Activated naive CD4-positive, alpha-beta T cell treated with anti-CD3 and anti-CD28 coated beads for 36 hours (primary cell): ENCODE results near the gene SLC11A1. TPM values are rescaled to one million over a fixed set of nuclear protein-coding genes. Genes with fewer than 3 reads are reported as not detected.

Experiments used
- CTCF ChIA-PET: fragments of 350-600 bp; sonication (Branson Sonifier 250); formaldehyde crosslinking; loops from one replicate; lab custom pipeline; 2021; ENCODE audit warnings: antibody characterized with exemption; lab: Charles Lee
- DNase-seq: peaks from one replicate; pipeline ENCODE4 v3.0.0-alpha.2; 2020
- H3K27ac Mint-ChIP-seq: one replicate; pipeline ENCODE4 v1.8.0; 2021; ENCODE audit warnings: mild to moderate bottlenecking, mixed read lengths
- H3K27me3 Mint-ChIP-seq: one replicate; pipeline ENCODE4 v1.8.0; 2021; ENCODE audit warnings: low read depth, mixed read lengths
- H3K36me3 Mint-ChIP-seq: one replicate; pipeline ENCODE4 v1.8.0; 2021; ENCODE audit warnings: low read depth, mixed read lengths
- H3K4me1 Mint-ChIP-seq: one replicate; pipeline ENCODE4 v1.8.0; 2021; ENCODE audit warnings: low read depth, mixed read lengths
- H3K4me3 Mint-ChIP-seq: one replicate; pipeline ENCODE4 v1.8.0; 2021; ENCODE audit warnings: mild to moderate bottlenecking, moderate library complexity, mixed read lengths
- H3K9me3 Mint-ChIP-seq: one replicate; pipeline ENCODE4 v1.8.0; 2021; ENCODE audit warnings: mixed read lengths
- intact Hi-C: fragments of 100-400 bp; cut with micrococcal nuclease; formaldehyde crosslinking; loops from one replicate; pipeline ENCODE4 v1.15.1; 2023
- total RNA-seq, 2 experiments: library from RNA; stranded (reverse); gene quantifications; one replicate each; pipeline ENCODE4 v1.2.3, GENCODE V29; 2021

The SLC11A1 gene
- total RNA-seq, 2 experiments from 2014 or later: not detected

- no peak for DNase-seq
- no peaks in the 10 kb centered on the region for H3K27me3 Mint-ChIP-seq
- no peak overlapping the region for H3K27ac Mint-ChIP-seq
- no peaks in the 10 kb centered on the region for H3K36me3 Mint-ChIP-seq
- CTCF ChIA-PET: interaction anchor here (1.5 kb wide), 1 partner anchor 26 kb away, joined by 3 read pairs; no protein-coding TSS in a partner anchor
- intact Hi-C loops: loop anchor here (5.0 kb wide), 2 partner anchors 52 to 77 kb away; partner anchors contain the start of gene TMBIM1
- H3K4me3 Mint-ChIP-seq: no peak overlapping the region
- H3K9me3 Mint-ChIP-seq: no peaks in the 10 kb centered on the region
- peaks cover 13% of the 10 kb centered on the region for H3K4me1 Mint-ChIP-seq
Observed at GRCh38 chr2:218369330-218369729, 12.7 kb upstream of the SLC11A1 start.

DNA sequence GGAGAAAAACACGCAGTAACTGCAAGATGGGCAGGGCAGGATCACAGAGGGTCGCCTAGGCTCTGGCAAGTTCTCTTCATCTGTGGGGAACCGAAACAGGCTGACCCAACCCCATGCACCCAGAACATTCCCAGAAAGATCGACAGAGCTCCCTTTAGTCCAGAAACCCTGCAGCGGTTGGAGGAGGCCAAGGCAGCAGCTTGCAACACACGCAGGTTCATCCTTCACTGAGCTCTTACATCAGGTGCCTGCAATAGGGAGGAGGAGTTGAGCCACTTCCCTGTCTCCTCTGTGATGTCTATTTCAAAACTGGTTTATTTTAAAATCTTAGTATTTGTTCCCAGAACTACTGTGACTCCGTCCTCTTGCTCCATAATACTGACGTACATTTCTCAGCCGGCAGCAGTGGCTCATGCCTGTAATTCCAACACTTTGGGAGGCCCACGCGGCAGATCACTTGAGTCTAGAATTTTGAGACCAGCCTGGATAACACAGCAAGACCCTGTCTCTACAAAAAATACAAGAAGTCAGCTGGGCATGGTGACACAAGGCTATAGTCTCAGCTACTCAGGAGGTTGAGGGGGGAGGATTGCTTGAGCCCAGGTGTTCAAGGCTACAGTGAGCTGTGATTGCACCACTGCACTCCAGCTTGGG is 11.5 kb upstream of the SLC11A1 start:
- CTCF ChIA-PET: interaction anchor here (0.7 to 1.5 kb wide), 2 partner anchors 25 to 68 kb away, joined by 3 read pairs; no protein-coding TSS in a partner anchor
- H3K4me1 Mint-ChIP-seq: peaks cover 13% of the 10 kb centered on the region
- H3K4me3 Mint-ChIP-seq: no peak overlapping the region
- H3K9me3 Mint-ChIP-seq: no peaks in the 10 kb centered on the region
- H3K27me3 Mint-ChIP-seq: no peaks in the 10 kb centered on the region
- DNase-seq: no peak
- no peaks in the 10 kb centered on the region for H3K36me3 Mint-ChIP-seq
- H3K27ac Mint-ChIP-seq: no peak overlapping the region
- intact Hi-C loops: no loop called here

DNA sequence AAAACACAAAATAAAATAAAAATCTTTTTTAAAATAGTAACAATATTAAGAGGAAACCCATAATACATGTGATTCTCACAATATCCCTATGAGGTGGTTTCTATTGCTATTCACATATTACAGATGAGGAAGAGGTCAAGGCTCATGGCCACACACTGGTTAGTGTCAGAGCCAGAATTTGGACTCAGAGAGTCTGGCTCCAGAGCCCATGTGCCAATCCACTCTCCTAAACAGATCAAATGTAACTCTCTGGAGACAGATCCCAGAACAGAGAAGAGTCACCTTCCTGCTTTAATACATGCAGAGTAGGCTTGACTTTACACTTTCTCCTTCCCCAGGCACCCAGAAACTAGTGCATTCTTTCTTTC is 10.1 kb upstream of the SLC11A1 start:
- CTCF ChIA-PET: no interaction called here
- Mint-ChIP-seq H3K27me3 (no peaks in the 10 kb centered on the region), H3K4me1 (peaks cover 13% of the 10 kb centered on the region), H3K9me3 (no peaks in the 10 kb centered on the region), H3K4me3 (no peak overlapping the region), H3K36me3 (no peaks in the 10 kb centered on the region), H3K27ac (no peak overlapping the region)
- no peak for DNase-seq
- intact Hi-C loops: no loop called here

- CTCF ChIA-PET: no interaction called here
- H3K36me3 Mint-ChIP-seq: no peaks in the 10 kb centered on the region
- H3K27me3 Mint-ChIP-seq: no peaks in the 10 kb centered on the region
- no peaks in the 10 kb centered on the region for H3K4me1 Mint-ChIP-seq
- no peak overlapping the region for H3K4me3 Mint-ChIP-seq
- H3K9me3 Mint-ChIP-seq: no peaks in the 10 kb centered on the region
- no peak for DNase-seq
- H3K27ac Mint-ChIP-seq: no peak overlapping the region
- intact Hi-C loops: no loop called here
Observed at GRCh38 chr2:218374795-218375194, 7.3 kb upstream of the SLC11A1 start.

- H3K36me3 Mint-ChIP-seq: no peaks in the 10 kb centered on the region
- no peak for DNase-seq
- intact Hi-C loops: no loop called here
- no peak overlapping the region for H3K4me3 Mint-ChIP-seq
- H3K27ac Mint-ChIP-seq: no peak overlapping the region
- no peaks in the 10 kb centered on the region for H3K27me3 Mint-ChIP-seq
- H3K9me3 Mint-ChIP-seq: no peaks in the 10 kb centered on the region
- H3K4me1 Mint-ChIP-seq: no peaks in the 10 kb centered on the region
- CTCF ChIA-PET: no interaction called here
Observed at GRCh38 chr2:218375212-218375611, 6.9 kb upstream of the SLC11A1 start.

- Mint-ChIP-seq H3K4me1 (no peaks in the 10 kb centered on the region), H3K27me3 (no peaks in the 10 kb centered on the region), H3K36me3 (no peaks in the 10 kb centered on the region), H3K9me3 (no peaks in the 10 kb centered on the region), H3K27ac (no peak overlapping the region), H3K4me3 (no peak overlapping the region)
- no peak for DNase-seq
- CTCF ChIA-PET: no interaction called here
- intact Hi-C loops: no loop called here
Observed at GRCh38 chr2:218378053-218378452, 4.0 kb upstream of the SLC11A1 start.

DNA sequence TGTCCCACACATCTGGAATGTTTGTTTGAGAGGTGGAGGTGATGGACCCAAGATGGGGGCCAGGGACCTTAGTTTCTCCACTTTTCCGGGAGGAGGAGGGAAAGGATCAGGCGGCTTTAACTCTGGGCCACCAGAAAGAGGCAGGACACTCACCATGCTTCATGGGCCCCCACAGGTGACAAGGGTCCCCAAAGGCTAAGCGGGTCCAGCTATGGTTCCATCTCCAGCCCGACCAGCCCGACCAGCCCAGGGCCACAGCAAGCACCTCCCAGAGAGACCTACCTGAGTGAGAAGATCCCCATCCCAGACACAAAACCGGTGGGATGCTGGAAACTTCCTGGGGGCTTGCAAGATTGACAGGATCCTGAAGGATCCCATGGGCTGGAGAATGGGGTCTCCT is 712 bp downstream of the SLC11A1 start:
- intact Hi-C loops: no loop called here
- no peak overlapping the region for H3K27ac Mint-ChIP-seq
- no peaks in the 10 kb centered on the region for H3K27me3 Mint-ChIP-seq
- CTCF ChIA-PET: no interaction called here
- H3K4me3 Mint-ChIP-seq: no peak overlapping the region
- DNase-seq: no peak
- no peaks in the 10 kb centered on the region for H3K9me3 Mint-ChIP-seq
- no peaks in the 10 kb centered on the region for H3K36me3 Mint-ChIP-seq
- H3K4me1 Mint-ChIP-seq: peaks cover 5% of the 10 kb centered on the region

- intact Hi-C loops: no loop called here
- no peak overlapping the region for H3K27ac Mint-ChIP-seq
- H3K36me3 Mint-ChIP-seq: no peaks in the 10 kb centered on the region
- CTCF ChIA-PET: no interaction called here
- no peak overlapping the region for H3K4me3 Mint-ChIP-seq
- H3K9me3 Mint-ChIP-seq: no peaks in the 10 kb centered on the region
- H3K4me1 Mint-ChIP-seq: peaks cover 5% of the 10 kb centered on the region
- DNase-seq: no peak
- H3K27me3 Mint-ChIP-seq: no peaks in the 10 kb centered on the region
Observed at GRCh38 chr2:218383892-218384519, 1.9 kb downstream of the SLC11A1 start.

DNA sequence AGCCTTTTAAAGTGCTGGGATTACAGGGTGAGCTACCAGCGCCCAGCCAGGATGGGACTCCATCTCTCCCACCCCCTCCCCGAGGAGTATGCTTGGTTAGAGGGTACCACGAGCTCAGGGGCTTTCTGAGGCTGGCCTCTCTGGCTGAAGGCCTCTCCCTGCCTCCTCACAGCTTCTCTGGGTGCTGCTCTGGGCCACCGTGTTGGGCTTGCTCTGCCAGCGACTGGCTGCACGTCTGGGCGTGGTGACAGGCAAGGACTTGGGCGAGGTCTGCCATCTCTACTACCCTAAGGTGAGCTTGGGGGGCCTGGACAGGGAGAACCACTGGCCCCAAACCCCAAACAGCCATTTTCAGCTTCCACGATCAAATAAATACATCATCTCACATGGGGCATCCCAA is 2.9 kb downstream of the SLC11A1 start:
- Mint-ChIP-seq H3K4me1 (peaks cover 5% of the 10 kb centered on the region), H3K27me3 (no peaks in the 10 kb centered on the region), H3K27ac (no peak overlapping the region), H3K36me3 (no peaks in the 10 kb centered on the region), H3K9me3 (no peaks in the 10 kb centered on the region), H3K4me3 (no peak overlapping the region)
- DNase-seq: no peak
- CTCF ChIA-PET: interaction anchor here (0.8 kb wide), 1 partner anchor 65 kb away, joined by 4 read pairs; no protein-coding TSS in a partner anchor
- intact Hi-C loops: no loop called here

DNA sequence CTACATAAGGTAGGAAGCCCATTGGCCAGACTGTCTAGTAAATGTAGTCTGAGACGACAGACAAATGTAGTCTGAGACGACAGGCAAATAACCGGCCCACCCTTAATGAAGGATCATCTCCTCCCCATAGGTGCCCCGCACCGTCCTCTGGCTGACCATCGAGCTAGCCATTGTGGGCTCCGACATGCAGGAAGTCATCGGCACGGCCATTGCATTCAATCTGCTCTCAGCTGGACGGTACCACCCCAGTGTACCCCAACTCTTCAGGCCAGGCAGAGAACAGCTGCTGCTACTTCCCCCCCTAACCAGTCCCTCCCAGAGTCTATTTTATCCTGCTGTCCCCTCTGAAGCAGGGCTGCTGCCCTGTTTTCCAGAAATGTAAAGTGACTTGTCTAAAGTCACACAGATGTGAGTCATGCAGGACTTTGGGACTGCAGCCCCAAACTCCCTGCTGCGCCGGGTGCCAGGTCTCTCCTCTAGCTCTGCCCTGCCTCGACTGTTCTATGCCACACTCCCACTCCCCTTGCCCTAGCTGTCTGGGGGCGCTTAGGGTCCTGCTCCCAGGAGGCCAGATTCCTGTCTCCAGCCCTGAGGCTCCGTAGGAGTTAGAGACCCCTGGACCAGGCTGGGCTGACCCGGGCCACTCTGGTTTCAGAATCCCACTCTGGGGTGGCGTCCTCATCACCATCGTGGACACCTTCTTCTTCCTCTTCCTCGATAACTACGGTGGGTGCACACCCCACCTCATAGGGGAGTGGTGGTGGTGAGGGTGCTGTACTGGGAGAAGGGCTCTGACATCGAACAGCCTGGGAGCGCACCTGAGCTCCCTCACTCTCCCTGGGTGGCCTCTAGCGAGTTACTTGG is 4.7 kb downstream of the SLC11A1 start:
- Mint-ChIP-seq H3K27ac (no peak overlapping the region), H3K4me3 (peak overlapping the region; percentile 38)

DNA sequence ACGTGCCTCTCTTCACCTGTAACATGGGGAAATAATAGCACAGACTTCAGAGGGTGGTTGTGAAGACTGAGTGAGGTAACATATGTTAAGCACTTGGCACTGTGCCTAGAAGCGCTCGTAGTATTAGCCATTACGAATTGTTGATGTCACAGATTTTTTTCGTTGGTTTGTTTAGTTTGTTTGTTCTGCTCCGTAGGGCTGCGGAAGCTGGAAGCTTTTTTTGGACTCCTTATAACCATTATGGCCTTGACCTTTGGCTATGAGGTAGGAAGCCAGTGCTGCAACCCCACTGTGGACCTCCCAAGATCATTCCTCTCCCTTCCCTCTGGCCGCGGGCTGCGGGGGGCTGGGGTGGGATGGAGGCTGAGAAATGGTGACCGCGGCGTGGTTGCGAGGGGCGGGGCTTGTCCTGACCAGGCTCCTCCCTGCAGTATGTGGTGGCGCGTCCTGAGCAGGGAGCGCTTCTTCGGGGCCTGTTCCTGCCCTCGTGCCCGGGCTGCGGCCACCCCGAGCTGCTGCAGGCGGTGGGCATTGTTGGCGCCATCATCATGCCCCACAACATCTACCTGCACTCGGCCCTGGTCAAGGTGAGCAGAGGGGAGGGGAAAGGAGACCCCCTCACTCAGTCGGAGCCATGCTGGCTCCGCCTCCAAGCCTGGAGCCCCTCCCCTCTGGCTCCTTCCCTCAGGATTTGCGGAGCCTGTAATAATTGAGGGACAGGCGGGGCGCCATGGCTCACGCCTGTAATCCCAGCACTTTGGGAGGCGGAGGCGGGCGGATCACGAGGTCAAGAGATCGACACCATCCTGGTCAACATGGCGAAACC is 5.5 kb downstream of the SLC11A1 start:
- Mint-ChIP-seq H3K27ac (no peak overlapping the region), H3K9me3 (no peaks in the 10 kb centered on the region), H3K4me1 (peaks cover 5% of the 10 kb centered on the region), H3K4me3 (peak overlapping the region; percentile 38), H3K27me3 (no peaks in the 10 kb centered on the region), H3K36me3 (no peaks in the 10 kb centered on the region)
- CTCF ChIA-PET: interaction anchor here (0.9 kb wide), 1 partner anchor 86 kb away, joined by 3 read pairs; no protein-coding TSS in a partner anchor
- intact Hi-C loops: no loop called here
- no peak for DNase-seq

More for the DNA sequence above, 4.7 kb downstream of the SLC11A1 start:
- CTCF ChIA-PET: interaction anchor here (0.9 to 1.3 kb wide), 2 partner anchors 10 to 85 kb away, joined by 3 read pairs; no protein-coding TSS in a partner anchor
- intact Hi-C loops: no loop called here
- H3K4me1 Mint-ChIP-seq: peaks cover 5% of the 10 kb centered on the region
- no peaks in the 10 kb centered on the region for H3K27me3 Mint-ChIP-seq
- H3K36me3 Mint-ChIP-seq: no peaks in the 10 kb centered on the region
- no peaks in the 10 kb centered on the region for H3K9me3 Mint-ChIP-seq
- no peak for DNase-seq
